Colonic mucosa (tissue), 4 donors: Measurements from ENCODE around the gene TBC1D21. TPM values are rescaled to one million over a fixed set of nuclear protein-coding genes. Genes with fewer than 3 reads are reported as not detected.

Experiments used
- DNase-seq: peaks from one replicate; pipeline ENCODE4 v3.0.0-alpha.2; 2020
- H3K27ac ChIP-seq: fragments of 200-600 bp; one replicate; pipeline ENCODE4 v1.8.0; 2021
- H3K27me3 ChIP-seq: fragments of 200-600 bp; one replicate; pipeline ENCODE4 v1.8.0; 2021
- H3K36me3 ChIP-seq: fragments of 200-600 bp; one replicate; pipeline ENCODE4 v1.8.0; 2021
- H3K4me1 ChIP-seq: fragments of 200-600 bp; one replicate; pipeline ENCODE4 v1.8.0; 2021; ENCODE audit warnings: mild to moderate bottlenecking
- H3K4me3 ChIP-seq: fragments of 200-600 bp; one replicate; pipeline ENCODE4 v1.8.0; 2021
- H3K9ac ChIP-seq, 2 donors: one replicate each; pipeline ENCODE4 v1.7.0; 2013; ENCODE audit warnings: control low read depth in 2 of 2, low read depth in 2 of 2, low read length in 2 of 2
- H3K9me3 ChIP-seq: fragments of 200-600 bp; one replicate; pipeline ENCODE4 v1.8.0; 2021
- intact Hi-C: fragments of 100-400 bp; cut with DNase I; formaldehyde crosslinking; loops from one replicate; pipeline ENCODE4 v1.14.1; 2022
- total RNA-seq, 2 donors: library from RNA; stranded (reverse); fragmentation: NEBNext Ultra II Directional in 1 of 2; extraction: Animal tissue kit (Norgen Biotek cat#: 25700) in 1 of 2; gene quantifications; one replicate each; pipeline ENCODE4 v1.2.1, GENCODE V29; 2021
- TF ChIP-seq, protein P1 (sequence below): fragments of 200-600 bp; IDR thresholded peaks from one replicate; pipeline ENCODE4 v1.8.0; 2022; ENCODE audit warnings: antibody characterized with exemption, mild to moderate bottlenecking
- donor health status: healthy.
- donor health status: DM: no; HTN: no; CAD: no.
- donor health status: DM: no; HTN: no; CAD: no.

The TBC1D21 gene
- total RNA-seq, 2 donors from 2014 or later = not detected

- TF ChIP-seq, protein P1, sequence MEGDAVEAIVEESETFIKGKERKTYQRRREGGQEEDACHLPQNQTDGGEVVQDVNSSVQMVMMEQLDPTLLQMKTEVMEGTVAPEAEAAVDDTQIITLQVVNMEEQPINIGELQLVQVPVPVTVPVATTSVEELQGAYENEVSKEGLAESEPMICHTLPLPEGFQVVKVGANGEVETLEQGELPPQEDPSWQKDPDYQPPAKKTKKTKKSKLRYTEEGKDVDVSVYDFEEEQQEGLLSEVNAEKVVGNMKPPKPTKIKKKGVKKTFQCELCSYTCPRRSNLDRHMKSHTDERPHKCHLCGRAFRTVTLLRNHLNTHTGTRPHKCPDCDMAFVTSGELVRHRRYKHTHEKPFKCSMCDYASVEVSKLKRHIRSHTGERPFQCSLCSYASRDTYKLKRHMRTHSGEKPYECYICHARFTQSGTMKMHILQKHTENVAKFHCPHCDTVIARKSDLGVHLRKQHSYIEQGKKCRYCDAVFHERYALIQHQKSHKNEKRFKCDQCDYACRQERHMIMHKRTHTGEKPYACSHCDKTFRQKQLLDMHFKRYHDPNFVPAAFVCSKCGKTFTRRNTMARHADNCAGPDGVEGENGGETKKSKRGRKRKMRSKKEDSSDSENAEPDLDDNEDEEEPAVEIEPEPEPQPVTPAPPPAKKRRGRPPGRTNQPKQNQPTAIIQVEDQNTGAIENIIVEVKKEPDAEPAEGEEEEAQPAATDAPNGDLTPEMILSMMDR = no peak
- Histone ChIP-seq H3K4me3 (no peak overlapping the region), H3K36me3 (no peaks in the 10 kb centered on the region), H3K27ac (no peak overlapping the region), H3K27me3 (no peaks in the 10 kb centered on the region), H3K9me3 (no peaks in the 10 kb centered on the region), H3K9ac (no peak overlapping the region), H3K4me1 (no peaks in the 10 kb centered on the region)
- no peak for DNase-seq
- intact Hi-C loops = no loop called here
These were observed 29.0 kb downstream of the TBC1D21 start for GRCh38 chr15:73902121-73903020.

DNA sequence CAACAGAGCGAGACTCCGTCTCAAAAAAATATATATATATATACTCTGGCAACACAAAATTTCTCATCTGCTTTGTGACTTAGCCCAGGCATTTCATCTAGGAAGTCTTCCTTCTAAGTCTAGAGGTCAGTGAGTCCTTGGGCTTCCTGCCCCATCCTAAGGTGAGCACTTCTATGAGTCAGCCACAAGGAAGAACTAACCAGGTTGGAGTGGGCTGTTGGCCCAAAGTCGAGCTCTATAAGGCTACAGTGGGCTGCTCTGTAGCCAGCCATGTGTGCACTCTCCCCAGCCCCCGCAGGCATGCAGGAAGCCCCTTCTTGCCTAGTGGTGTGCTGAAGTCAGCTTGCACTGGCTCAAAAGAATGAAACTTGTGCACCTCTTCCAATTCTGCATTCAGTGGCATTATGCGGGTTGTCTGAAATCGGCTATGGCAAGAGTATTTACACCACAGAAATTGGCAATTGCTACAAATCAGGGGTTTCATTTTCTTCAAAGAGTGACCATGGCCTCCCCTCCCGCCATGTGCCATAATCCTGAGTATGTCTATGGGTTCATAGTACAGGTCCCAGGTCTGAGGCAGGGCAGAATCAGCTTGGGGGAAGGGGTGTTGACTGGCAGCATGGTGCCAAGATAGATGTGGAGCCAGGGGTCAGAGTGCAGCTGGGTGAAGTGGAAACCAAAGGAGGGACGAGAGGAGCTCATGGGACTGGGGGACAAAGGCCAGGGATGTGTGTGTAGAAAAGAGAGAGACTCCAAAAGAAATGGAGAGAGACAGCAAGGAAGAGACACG lies 30.9 kb downstream of the TBC1D21 start:
- Histone ChIP-seq H3K27ac (no peak overlapping the region), H3K4me1 (no peaks in the 10 kb centered on the region), H3K36me3 (no peaks in the 10 kb centered on the region), H3K27me3 (no peaks in the 10 kb centered on the region), H3K9ac (no peak overlapping the region), H3K9me3 (no peaks in the 10 kb centered on the region), H3K4me3 (no peak overlapping the region)
- DNase-seq = no peak
- TF ChIP-seq, protein P1 = no peak
- intact Hi-C loops = no loop called here

- H3K27ac ChIP-seq = no peak overlapping the region
- no peak overlapping the region for H3K4me3 ChIP-seq
- no peaks in the 10 kb centered on the region for H3K4me1 ChIP-seq
- TF ChIP-seq, protein P1 = no peak
- H3K9me3 ChIP-seq = no peaks in the 10 kb centered on the region
- no peaks in the 10 kb centered on the region for H3K27me3 ChIP-seq
- H3K36me3 ChIP-seq = no peaks in the 10 kb centered on the region
- no peak for DNase-seq
- H3K9ac ChIP-seq = no peak overlapping the region
- intact Hi-C loops = loop anchor here (5.0 kb wide), 1 partner anchor 33 kb away; the partner anchor contains the start of gene TBC1D21
These were observed 32.0 kb downstream of the TBC1D21 start for GRCh38 chr15:73905225-73905827.

DNA sequence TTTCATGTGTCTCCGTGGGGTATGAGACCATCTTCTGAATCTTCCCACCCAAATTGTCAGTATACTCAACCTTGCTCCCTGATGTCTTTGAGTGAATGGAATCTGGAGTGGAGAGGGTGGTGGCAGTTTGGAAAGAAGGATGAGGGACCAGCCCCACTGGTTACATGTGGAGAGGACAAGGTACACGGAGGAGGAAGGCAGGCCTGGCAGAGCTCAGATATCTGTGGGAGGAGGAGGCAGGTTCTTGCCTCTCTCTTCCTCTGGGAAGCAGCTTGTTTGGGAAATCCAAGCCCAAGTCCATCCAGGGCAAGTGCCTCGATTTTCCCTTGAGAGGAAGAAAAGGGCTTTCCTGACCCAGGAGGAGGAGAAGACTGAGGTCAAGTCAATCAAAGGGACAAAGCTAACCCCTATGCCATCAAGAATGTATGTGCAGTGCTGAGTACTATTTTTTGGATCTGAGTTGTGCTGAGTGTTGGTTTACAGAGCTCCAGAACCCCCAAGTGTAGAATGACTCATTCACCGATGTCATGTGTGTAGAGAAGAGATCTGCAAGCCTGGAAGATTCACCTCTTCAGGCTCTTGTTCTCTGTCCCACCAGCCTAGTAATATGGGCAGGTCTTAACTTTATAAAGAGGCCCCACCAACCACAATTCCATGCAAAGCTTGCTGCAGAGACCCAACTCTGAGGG lies 33.1 kb downstream of the TBC1D21 start:
- Histone ChIP-seq H3K27me3 (no peaks in the 10 kb centered on the region), H3K4me3 (no peak overlapping the region), H3K27ac (no peak overlapping the region), H3K9ac (no peak overlapping the region), H3K4me1 (no peaks in the 10 kb centered on the region), H3K9me3 (no peaks in the 10 kb centered on the region), H3K36me3 (no peaks in the 10 kb centered on the region)
- TF ChIP-seq, protein P1 = no peak
- no peak for DNase-seq
- intact Hi-C loops = loop anchor here (5.0 kb wide), 1 partner anchor 34 kb away; the partner anchor contains the start of gene TBC1D21

- TF ChIP-seq, protein P1 = no peak
- Histone ChIP-seq H3K27ac (no peak overlapping the region), H3K4me1 (no peaks in the 10 kb centered on the region), H3K9ac (no peak overlapping the region), H3K36me3 (no peaks in the 10 kb centered on the region), H3K4me3 (no peak overlapping the region), H3K9me3 (no peaks in the 10 kb centered on the region), H3K27me3 (no peaks in the 10 kb centered on the region)
- intact Hi-C loops = loop anchor here (5.0 kb wide), 1 partner anchor 35 kb away; the partner anchor contains the start of gene TBC1D21
- DNase-seq = no peak
These were observed 33.7 kb downstream of the TBC1D21 start for GRCh38 chr15:73907035-73907408.
